ENCODE results near the gene TMEM134. TPM values are rescaled to one million over a fixed set of nuclear protein-coding genes. Genes with fewer than 3 reads are reported as not detected.
A peak's percentile ranks its signal among the peaks of the same experiment; 100 is the strongest.

Gene TMEM134
- total RNA-seq, 1 donor from 2014 or later = 38.9 TPM

DNA sequence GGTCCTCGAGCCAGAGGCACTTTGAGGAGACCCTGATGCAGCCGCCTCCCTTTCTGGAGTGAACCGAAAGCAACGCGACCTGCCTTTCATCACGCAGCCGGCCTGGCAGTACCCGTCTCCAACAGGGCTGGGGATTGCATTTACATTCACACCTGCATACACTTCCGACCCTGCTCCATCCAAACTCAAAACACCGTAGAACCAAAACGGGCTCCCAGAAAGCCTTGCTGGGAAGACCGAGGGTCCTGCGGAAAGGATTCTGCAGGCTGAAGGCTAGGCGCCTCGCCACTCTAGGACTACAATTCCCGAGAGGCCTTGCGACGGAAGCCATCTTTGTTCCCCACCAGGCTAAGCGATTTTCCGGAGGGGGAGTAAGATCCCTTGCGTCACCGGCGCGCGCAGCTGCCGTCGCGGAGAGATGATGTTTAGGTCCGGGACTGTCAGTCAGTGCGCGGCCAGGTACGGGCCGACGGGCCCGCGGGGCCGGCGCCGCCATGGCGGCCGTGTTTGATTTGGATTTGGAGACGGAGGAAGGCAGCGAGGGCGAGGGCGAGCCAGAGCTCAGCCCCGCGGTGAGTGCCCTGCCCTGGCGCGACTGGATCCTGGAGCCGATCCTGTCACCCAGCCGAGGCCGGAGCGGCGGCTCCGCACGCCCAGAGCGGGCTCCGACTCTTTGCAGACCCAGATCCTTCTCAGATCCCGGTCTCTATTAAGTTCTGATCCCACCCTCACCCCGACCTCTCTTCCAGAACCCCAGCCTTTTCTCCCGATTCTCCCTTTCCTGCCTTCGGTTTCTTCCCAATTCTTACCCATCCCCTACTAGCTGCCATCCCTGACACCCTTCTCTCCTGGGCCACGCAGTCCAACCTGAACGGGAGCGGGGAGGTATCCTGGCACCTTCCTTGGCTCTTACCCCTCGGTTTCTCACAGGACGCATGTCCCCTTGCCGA lies 40.7 kb downstream of the TMEM134 start, which contains the start of gene RPS6KB2:
RPS6KB2 (plus strand) TSS at position 443 of the 950 bp plus-strand sequence; CDS start at position 495, 52 bp downstream.
- peak; percentile 99 for DNase-seq (ENCODE audit: low spot score)
- ATAC-seq = peak; percentile 91

DNA sequence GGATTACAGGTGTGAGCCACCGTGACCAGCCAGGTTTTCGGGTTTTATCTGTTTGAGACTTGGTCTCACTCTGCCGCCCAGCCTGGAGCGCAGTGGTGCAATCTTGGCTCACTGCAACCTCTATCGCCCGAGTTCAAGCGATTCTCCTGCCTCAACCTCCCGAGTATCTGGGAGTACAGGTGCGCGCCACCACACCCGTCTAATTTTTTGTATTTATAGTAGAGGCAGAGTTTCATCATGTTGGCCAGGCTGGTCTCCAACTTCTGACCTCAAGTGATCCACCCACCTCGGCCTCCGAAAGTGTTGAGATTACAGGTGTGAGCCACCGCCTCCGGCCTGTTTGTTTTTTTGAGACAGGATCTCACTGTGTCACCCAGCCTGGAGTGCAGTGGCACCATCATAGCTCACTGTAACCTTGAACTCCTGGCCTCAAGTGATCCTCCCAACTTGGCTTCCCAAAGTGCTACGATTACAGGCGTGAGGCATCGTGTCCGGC lies 41.6 kb downstream of the TMEM134 start:
- ATAC-seq = peak; percentile 55
- peak; percentile 65 for DNase-seq (ENCODE audit: low spot score)

DNA sequence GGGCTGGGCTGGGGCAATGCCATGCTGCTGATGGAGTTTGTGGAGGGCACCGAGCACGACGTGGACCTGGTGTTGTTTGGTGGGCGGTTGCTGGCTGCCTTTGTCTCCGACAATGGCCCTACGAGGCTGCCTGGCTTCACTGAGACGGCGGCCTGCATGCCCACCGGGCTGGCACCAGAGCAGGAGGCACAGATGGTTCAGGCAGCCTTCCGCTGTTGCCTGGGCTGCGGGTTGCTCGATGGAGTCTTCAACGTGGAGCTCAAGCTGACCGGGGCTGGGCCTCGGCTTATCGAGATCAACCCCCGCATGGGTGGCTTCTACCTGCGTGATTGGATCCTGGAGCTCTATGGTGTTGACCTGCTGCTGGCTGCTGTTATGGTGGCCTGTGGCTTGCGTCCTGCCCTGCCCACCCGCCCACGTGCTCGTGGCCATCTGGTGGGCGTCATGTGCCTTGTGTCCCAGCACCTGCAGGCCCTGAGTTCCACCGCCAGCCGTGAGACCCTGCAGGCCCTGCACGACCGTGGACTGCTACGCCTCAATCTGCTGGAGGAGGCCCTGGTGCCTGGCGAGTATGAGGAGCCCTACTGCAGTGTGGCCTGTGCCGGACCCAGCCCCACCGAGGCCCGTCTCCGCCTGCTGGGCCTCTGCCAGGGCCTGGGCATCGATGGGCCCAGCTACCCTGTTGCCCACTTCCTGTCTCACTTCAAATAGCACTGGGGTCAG lies 45.0 kb downstream of the TMEM134 start:
- ATAC-seq = no peak
- no peak for DNase-seq (ENCODE audit: low spot score)

- ATAC-seq = no peak
- no peak for DNase-seq (ENCODE audit: low spot score)
These were observed 45.6 kb downstream of the TMEM134 start for GRCh38 chr11:67423466-67423865.

DNA sequence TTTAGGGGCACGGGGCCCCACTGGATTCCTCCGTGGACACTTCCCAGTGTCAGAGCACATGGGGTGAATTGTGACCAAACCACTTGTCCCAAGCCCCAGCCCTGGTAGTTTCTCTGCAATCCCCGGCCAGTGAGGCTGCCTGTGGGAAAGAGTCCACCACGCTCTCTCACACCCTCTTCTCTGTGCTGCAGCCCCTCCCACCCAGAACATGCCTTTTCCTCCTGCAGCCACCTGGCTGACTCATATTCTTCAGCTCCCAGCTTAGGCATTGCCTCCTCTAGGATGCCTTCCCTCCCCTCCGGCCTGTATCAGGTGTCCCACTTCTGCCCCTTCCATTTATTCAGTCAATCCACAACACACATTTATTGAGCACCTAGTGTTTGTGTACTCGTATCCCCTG lies 46.2 kb downstream of the TMEM134 start:
- ATAC-seq (no peak), DNase-seq (ENCODE audit: low spot score) (no peak)

GRCh38 chr11:67421430-67422031 lies 47.5 kb downstream of the TMEM134 start:
- DNase-seq (ENCODE audit: low spot score) (no peak), ATAC-seq (peak; percentile 7)

DNA sequence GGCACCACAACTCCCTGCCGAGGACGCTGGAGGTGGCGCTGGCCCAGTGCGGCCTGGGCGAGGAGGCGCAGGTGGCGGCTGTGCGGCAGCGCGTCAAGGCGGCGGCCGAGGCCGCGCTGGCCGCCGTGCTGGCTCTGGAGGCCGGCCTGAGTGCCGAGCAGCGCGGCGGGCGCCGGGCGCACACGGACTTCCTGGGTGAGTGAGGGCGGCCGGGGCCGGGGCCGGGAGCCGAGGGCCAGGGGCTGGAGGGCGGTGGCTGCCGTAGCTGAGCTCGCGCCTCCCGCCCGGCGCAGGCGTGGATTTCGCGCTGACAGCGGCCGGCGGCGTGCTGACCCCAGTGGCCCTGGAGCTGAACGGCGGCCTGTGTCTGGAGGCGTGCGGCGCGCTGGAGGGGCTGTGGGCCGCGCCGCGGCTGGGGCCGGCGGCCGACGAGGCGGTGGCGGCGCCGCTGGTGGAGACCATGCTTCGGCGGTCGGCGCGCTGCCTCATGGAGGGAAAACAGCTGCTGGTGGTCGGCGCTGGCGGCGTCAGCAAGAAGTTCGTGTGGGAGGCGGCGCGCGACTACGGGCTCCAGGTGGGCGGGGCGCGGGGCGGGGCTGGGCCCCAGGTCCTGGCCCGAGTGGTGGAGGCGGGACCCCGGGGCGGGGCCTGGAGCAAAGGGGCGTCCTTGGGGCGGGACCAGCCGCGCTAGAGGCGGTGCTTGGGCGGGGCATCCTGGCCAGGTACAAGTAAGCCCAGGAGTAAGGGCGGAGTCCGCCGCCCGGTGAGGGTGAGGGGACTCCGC lies 48.2 kb downstream of the TMEM134 start:
- DNase-seq (ENCODE audit: low spot score) = peak; percentile 99
- peak; percentile 91 for ATAC-seq

DNA sequence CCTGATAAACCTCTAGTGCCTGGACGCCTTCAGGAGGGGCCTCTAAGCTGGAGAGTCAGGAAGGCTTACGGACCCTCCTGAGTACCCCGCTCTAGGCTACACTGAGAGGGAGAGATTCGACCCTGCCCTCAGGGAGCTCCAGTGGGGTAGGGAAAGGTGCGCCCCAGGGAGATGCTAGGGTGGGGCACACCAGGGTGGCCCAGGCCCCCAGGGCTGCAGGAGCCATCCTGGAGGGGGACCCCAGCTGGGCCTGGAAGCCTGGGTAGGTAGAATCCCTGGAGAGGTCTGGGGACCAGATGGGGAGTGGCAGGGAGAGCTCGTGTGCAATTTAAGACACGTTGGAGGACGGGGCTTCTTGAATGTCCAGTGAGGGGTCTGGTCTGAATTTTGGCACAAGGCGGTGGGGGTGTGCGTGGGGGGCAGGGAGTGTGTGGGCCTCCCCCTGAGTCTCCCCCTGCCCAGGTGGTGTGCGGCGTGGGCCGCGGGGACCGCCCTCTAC lies 48.9 kb downstream of the TMEM134 start:
- ATAC-seq (no peak), DNase-seq (ENCODE audit: low spot score) (no peak)

DNA sequence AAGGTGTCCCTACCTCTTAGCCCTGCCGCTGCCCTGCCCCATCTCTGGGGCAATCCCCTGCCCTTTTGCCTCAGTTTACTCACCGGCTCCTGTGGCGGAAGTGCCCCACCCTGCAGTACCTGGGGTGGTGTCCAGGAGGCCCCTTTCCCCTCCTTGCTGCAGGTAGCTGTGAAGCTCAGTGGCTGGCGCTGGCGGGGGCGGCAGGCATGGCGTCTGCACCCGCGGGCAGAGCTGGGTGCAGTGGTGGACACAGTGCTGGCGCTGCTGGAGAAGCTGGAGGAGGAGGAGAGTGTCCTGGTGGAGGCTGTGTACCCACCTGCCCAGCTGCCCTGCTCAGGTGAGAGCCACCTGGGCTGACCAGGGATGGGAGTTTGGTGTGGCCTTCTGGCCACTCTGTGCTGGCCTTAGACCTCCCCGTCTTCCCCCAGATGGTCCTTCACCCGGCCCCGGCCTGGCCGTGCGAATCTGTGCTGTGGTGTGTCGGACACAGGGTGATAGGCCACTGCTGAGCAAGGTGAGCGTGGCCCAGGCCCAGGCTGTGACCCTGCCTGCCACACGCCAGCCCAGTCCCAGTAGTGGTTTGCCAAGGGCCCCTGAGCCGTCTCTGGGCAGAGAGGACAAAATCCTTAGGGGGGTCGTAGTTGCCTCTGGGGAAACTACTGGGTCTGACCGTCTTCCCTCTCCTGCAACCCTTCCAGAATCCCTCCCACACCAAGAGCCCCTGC lies 49.6 kb downstream of the TMEM134 start:
- no peak for ATAC-seq
- DNase-seq (ENCODE audit: low spot score) = no peak

GRCh38 chr11:67418476-67419281 lies 50.4 kb downstream of the TMEM134 start:
- ATAC-seq (peak; percentile 68), DNase-seq (ENCODE audit: low spot score) (peak; percentile 79)

DNA sequence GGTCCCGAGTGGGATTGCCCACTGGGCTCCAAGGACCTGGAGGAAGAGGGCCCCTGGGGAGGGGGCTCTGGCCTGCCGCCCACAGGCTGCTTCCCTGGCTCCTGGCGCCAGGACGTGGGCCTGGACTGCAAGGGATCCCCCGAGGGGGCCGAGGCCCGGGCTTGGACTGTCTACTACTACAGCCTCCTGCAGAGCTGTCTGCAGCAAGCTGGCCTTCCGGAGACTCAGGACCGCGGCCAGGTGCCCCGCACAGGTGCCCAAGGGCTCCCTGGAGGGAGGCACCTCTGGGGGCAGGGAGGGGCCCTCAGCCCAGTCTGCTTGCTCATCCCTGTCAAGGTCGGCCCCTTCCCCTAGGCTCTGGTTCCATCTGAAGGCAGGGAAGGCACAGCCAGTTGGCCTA lies 51.6 kb downstream of the TMEM134 start:
- ATAC-seq (no peak), DNase-seq (ENCODE audit: low spot score) (no peak)

GRCh38 chr11:67416416-67417335 lies 52.4 kb downstream of the TMEM134 start:
- no peak for ATAC-seq

GRCh38 chr11:67415501-67416304 lies 53.3 kb downstream of the TMEM134 start, which contains the start of gene CARNS1:
CARNS1 (plus strand) TSS chr11:67415678; CDS start chr11:67416200, 522 bp downstream.
- ATAC-seq (no peak), DNase-seq (ENCODE audit: low spot score) (no peak)

More at GRCh38 chr11:67416416-67417335, 52.4 kb downstream of the TMEM134 start:
- DNase-seq (ENCODE audit: low spot score) = no peak

DNA sequence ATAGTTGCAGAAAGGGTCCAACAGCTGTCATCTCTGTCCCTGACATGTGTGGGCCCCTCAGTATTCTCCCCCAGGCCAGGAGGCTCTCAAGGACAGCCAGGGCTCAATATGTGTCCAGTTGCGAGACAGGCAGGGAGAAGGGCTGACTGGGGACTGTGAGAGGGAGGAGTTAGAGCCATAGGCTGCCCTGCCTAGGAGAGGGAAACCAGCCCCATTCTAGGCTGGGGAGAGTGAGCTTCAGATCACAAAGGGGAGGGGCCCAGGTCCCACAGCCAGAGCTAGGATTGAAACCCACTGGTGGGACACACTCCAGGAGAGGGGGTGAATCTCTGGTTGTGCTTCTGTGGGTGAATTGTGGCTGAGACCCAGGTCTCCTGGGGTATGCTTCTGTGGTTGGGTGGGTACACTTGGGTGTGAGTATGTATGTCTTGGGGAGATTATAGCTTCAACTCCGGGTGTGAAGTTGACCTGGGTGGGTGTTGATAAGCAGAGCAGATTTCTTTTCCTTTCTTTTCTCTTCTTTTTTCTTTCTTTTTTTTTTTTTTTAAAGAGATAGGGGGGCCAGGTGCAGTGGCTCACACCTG lies 55.7 kb downstream of the TMEM134 start:
- ATAC-seq = no peak
- no peak for DNase-seq (ENCODE audit: low spot score)

DNA sequence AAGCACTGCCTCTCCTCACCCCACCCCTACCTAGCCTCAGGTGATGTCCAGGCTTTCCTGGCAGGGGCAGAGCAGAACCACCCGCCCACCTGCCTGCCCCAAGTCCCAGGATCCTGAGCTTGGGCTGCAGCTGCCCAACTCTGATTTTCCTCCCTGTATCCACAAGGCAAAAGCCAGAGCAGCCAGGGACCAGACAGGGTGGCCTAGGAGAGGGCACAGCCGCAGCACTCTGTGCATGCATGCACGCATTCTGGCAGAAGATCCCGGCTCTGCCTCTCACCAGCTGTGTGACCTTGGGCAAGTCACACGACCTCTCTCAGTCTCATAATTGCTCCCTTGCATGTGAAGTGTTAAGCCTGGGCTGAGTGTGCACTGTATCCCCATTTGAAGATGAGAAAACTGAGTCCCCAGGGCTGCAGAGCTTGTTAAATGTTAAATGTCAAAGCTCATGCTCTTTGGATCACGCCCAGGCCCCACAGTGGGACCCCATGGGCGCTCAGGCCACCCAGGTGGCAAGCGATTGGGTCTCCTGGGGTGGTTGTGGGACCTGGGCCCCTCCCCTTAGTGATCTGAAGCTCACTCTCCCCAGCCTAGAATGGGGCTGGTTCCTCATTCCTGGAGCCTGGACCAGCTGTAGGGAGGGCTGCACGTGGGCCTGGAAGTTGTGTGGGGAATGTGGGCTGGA lies 56.4 kb downstream of the TMEM134 start:
- no peak for DNase-seq (ENCODE audit: low spot score)

GRCh38 chr11:67411785-67412152 lies 57.3 kb downstream of the TMEM134 start:
- no peak for ATAC-seq

More for the DNA sequence above, 56.4 kb downstream of the TMEM134 start:
- ATAC-seq = no peak

More at GRCh38 chr11:67411785-67412152, 57.3 kb downstream of the TMEM134 start:
- no peak for DNase-seq (ENCODE audit: low spot score)

All from left lobe of liver (tissue), 2 donors.